HG03045 (cell line): ENCODE results near the gene GBE1.
"Not testable (repeated sequence)": the region's sequence is repeated elsewhere in the genome, so short reads cannot be mapped to it uniquely, and the experiment has no call there.

Experiments used
- ATAC-seq: cut with Tn5 transposase; IDR thresholded peaks from one replicate; pipeline ENCODE4 v1.9.1; 2021; ENCODE audit warnings: mild to moderate bottlenecking, moderate library complexity; ENCODE audit not compliant: unreplicated experiment

GBE1 gene

GRCh38 chr3:81760924-81761903 lies at the start of gene GBE1:
Gene GBE1, minus strand, starts transcription at chr3:81761645. Its CDS starts 128 bp downstream, at chr3:81761517.
- peak; percentile 89 for ATAC-seq

- no peak for ATAC-seq
Observed at GRCh38 chr3:81808900-81809299, 47.5 kb upstream of the GBE1 start.

GRCh38 chr3:81799403-81799802 lies 38.0 kb upstream of the GBE1 start:
- no peak for ATAC-seq

- no peak for ATAC-seq
Observed at GRCh38 chr3:81793410-81793809, 32.0 kb upstream of the GBE1 start.

GRCh38 chr3:81790117-81790516 lies 28.7 kb upstream of the GBE1 start:
- ATAC-seq = no peak

GRCh38 chr3:81789691-81790090 lies 28.2 kb upstream of the GBE1 start:
- no peak for ATAC-seq

GRCh38 chr3:81788610-81789009 lies 27.2 kb upstream of the GBE1 start:
- ATAC-seq = peak; percentile 76

- ATAC-seq = no peak
Observed at GRCh38 chr3:81788044-81788443, 26.6 kb upstream of the GBE1 start.

- no peak for ATAC-seq
Observed at GRCh38 chr3:81782585-81782984, 21.1 kb upstream of the GBE1 start.

GRCh38 chr3:81778678-81779182 lies 17.3 kb upstream of the GBE1 start:
- ATAC-seq = peak; percentile 52

- no peak for ATAC-seq
Observed at GRCh38 chr3:81776643-81777042, 15.2 kb upstream of the GBE1 start.

GRCh38 chr3:81770710-81771109 lies 9.3 kb upstream of the GBE1 start:
- no peak for ATAC-seq

GRCh38 chr3:81769299-81769698 lies 7.9 kb upstream of the GBE1 start:
- ATAC-seq = no peak

- not testable (repeated sequence) for ATAC-seq
Observed at GRCh38 chr3:81767250-81767859, 5.9 kb upstream of the GBE1 start.

GRCh38 chr3:81765400-81765799 lies 4.0 kb upstream of the GBE1 start:
- ATAC-seq = no peak

GRCh38 chr3:81764665-81765064 lies 3.2 kb upstream of the GBE1 start:
- no peak for ATAC-seq

GRCh38 chr3:81764002-81764401 lies 2.6 kb upstream of the GBE1 start:
- ATAC-seq = no peak

GRCh38 chr3:81763001-81763400 lies 1.6 kb upstream of the GBE1 start:
- no peak for ATAC-seq

- no peak for ATAC-seq
Observed at GRCh38 chr3:81761904-81762580, 597 bp upstream of the GBE1 start.

GRCh38 chr3:81760215-81760614 lies 1.2 kb downstream of the GBE1 start:
- no peak for ATAC-seq

GRCh38 chr3:81758771-81759170 lies 2.7 kb downstream of the GBE1 start:
- not testable (repeated sequence) for ATAC-seq
